DND-41 (cell line): ENCODE data around the gene ATG12.
"Not testable (repeated sequence)": the region's sequence is repeated elsewhere in the genome, so short reads cannot be mapped to it uniquely, and the experiment has no call there.

Experiments used
- ATAC-seq: fragments of 200-7000 bp; cut with Tn5 transposase; 3 replicates; pipeline ENCODE4 v1.9.1; 2021; ENCODE audit warnings: low read depth; ENCODE audit not compliant: insufficient read depth
- DNase-seq: peaks from one replicate; pipeline ENCODE4 v3.0.0-alpha.2; 2020
- H2AFZ ChIP-seq: 2 replicates; pipeline ENCODE4 v1.6.0; 2012; ENCODE audit warnings: low read depth, low read length
- H3K27ac ChIP-seq: 2 replicates; pipeline ENCODE4 v1.5.1; 2012; ENCODE audit warnings: low read length, inconsistent platforms
- H3K27me3 ChIP-seq: fragments of 200-600 bp; sonication (generic); 2 replicates; pipeline ENCODE4 v1.6.0; 2012; ENCODE audit warnings: low read length, mild to moderate bottlenecking, inconsistent platforms; ENCODE audit not compliant: insufficient read depth, poor library complexity
- H3K36me3 ChIP-seq: 2 replicates; pipeline ENCODE4 v1.5.1; 2012; ENCODE audit warnings: low read length, inconsistent platforms; ENCODE audit not compliant: insufficient read depth
- H3K4me1 ChIP-seq: 2 replicates; pipeline ENCODE4 v1.5.1; 2012; ENCODE audit warnings: mild to moderate bottlenecking, low read length; ENCODE audit not compliant: insufficient read depth
- H3K4me2 ChIP-seq: 2 replicates; pipeline ENCODE4 v1.6.0; 2012; ENCODE audit warnings: mild to moderate bottlenecking, moderate library complexity, low read length, inconsistent platforms; ENCODE audit not compliant: insufficient read depth
- H3K4me3 ChIP-seq, 2 experiments: fragments of 200-600 bp in 1 of 2; shearing (Covaris generic) in 1 of 2; 2 replicates each; pipeline ENCODE4 v1.5.1; 2012 to 2016; ENCODE audit warnings: inconsistent platforms in 2 of 2, low read length in 2 of 2, mild to moderate bottlenecking in 2 of 2, low read depth in 1 of 2, moderate library complexity in 1 of 2
- H3K79me2 ChIP-seq: 2 replicates; pipeline ENCODE4 v1.6.0; 2012; ENCODE audit warnings: low read length, inconsistent platforms; ENCODE audit not compliant: insufficient read depth
- H3K9ac ChIP-seq: 2 replicates; pipeline ENCODE4 v1.6.0; 2012; ENCODE audit warnings: low read depth, mild to moderate bottlenecking, inconsistent platforms, low read length, moderate library complexity
- H3K9me3 ChIP-seq: 2 replicates; pipeline ENCODE4 v1.5.1; 2012; ENCODE audit warnings: low read length, moderate library complexity, mild to moderate bottlenecking, inconsistent platforms; ENCODE audit not compliant: insufficient read depth, severe bottlenecking
- H4K20me1 ChIP-seq: 2 replicates; pipeline ENCODE4 v1.6.0; 2012; ENCODE audit warnings: low read length; ENCODE audit not compliant: insufficient read depth
- EZH2 ChIP-seq: IDR thresholded peaks from 3 replicates; pipeline ENCODE4 v1.6.1; 2012; ENCODE audit warnings: borderline replicate concordance, low read depth, mild to moderate bottlenecking, moderate library complexity, low read length, inconsistent platforms; ENCODE audit not compliant: severe bottlenecking
- TF ChIP-seq, protein P1 (sequence below): IDR thresholded peaks from 2 replicates; pipeline ENCODE4 v1.5.1; 2012; ENCODE audit warnings: borderline replicate concordance, low read length, moderate library complexity, mild to moderate bottlenecking; ENCODE audit not compliant: poor library complexity, severe bottlenecking; ENCODE audit errors: extremely low read depth

Gene ATG12

DNA sequence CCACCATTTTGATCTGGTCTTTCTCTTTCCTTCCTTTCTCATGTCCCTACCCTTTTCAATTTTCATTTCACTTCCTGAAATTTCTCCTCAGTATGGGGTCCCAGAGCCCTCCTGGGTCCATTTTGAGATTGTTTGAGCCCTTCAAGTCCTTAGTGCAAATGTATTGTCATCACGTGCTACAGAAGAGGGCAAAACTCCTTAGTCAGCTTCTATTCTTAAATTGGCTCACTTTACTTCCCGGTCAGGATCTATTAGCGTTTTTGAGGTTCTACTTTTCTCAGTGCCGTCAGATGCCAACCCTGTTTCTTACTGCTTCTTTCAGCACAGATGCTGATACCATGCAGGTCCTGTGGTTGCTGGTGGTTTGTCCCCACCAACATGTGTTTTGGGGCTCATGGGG is 5.9 kb downstream of the ATG12 start:
- Histone ChIP-seq H3K27ac (no peak overlapping the region), H2AFZ (no peak overlapping the region), H3K9me3 (no peaks in the 10 kb centered on the region), H3K4me1 (peaks cover 25% of the 10 kb centered on the region), H4K20me1 (peaks cover 18% of the 10 kb centered on the region), H3K4me3 (no peak overlapping the region), H3K36me3 (peaks cover 72% of the 10 kb centered on the region), H3K79me2 (peaks cover 38% of the 10 kb centered on the region), H3K4me2 (no peak overlapping the region), H3K27me3 (no peaks in the 10 kb centered on the region), H3K9ac (no peak overlapping the region)
- DNase-seq (no peak), ATAC-seq (no peak)
- TF ChIP-seq, protein P1, sequence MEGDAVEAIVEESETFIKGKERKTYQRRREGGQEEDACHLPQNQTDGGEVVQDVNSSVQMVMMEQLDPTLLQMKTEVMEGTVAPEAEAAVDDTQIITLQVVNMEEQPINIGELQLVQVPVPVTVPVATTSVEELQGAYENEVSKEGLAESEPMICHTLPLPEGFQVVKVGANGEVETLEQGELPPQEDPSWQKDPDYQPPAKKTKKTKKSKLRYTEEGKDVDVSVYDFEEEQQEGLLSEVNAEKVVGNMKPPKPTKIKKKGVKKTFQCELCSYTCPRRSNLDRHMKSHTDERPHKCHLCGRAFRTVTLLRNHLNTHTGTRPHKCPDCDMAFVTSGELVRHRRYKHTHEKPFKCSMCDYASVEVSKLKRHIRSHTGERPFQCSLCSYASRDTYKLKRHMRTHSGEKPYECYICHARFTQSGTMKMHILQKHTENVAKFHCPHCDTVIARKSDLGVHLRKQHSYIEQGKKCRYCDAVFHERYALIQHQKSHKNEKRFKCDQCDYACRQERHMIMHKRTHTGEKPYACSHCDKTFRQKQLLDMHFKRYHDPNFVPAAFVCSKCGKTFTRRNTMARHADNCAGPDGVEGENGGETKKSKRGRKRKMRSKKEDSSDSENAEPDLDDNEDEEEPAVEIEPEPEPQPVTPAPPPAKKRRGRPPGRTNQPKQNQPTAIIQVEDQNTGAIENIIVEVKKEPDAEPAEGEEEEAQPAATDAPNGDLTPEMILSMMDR: no peak
- no peak for TF ChIP-seq EZH2

DNA sequence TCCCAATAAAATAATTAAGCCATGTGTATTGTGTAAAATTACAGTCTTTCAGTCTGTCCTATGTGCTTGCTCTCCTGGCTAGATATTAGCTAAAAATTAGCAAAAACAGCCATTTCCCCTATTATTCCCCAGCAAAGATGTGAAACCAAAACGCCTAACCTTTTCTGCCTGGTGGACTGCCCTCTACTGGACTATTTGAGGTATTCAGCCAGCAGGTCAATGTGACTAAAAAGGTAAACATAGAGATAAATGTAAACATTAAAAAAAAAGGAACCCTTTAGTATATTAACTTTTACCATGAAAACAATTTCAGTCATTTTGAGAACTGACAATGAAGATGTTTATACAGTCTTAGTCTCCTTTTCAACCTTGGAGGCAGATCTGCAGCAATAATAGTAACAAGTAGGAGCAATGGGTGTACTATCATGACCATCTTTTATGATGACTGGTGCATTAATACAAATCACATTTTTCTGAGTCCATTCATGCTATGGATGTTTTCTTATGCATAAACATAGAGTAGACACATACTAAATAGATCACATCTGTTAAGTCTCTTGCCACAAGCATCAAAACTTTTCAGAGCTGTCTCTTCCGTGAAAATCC is 10.1 kb downstream of the ATG12 start:
- DNase-seq: peak; percentile 36
- Histone ChIP-seq H3K27me3 (no peaks in the 10 kb centered on the region), H3K4me2 (no peak overlapping the region), H3K36me3 (peaks cover 72% of the 10 kb centered on the region), H3K79me2 (0 out of 2 replicates have a peak, but pooled peaks cover under 1% of the 10 kb centered on the region), H2AFZ (no peak overlapping the region), H4K20me1 (no peaks in the 10 kb centered on the region), H3K9me3 (no peaks in the 10 kb centered on the region), H3K9ac (no peak overlapping the region), H3K4me1 (no peaks in the 10 kb centered on the region), H3K27ac (no peak overlapping the region), H3K4me3 (no peak overlapping the region)
- ATAC-seq: peak; percentile 74
- no peak for TF ChIP-seq EZH2
- TF ChIP-seq, protein P1: peak; percentile 77

DNA sequence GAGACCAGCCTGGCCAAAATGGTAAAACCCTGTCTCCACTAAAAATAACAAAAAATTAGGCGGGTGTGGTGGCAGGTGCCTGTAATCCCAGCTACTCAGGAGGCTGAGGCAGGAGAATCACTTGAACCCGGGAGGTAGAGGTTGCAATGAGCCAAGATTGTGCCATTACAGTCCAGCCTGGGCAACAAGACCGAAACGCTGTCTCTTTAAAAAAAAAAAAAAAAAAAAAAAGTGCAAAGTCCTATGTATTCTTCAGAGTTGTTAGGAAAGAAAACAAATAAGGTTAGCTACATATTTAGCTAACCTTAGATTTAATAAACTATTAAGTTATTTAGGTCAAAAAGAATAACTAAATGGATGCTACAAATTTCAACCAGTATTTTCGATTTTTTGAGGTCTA is 11.5 kb downstream of the ATG12 start:
- Histone ChIP-seq H3K9me3 (no peaks in the 10 kb centered on the region), H2AFZ (no peak overlapping the region), H3K79me2 (no peaks in the 10 kb centered on the region), H3K4me3 (no peak overlapping the region), H3K36me3 (peaks cover 58% of the 10 kb centered on the region), H3K9ac (no peak overlapping the region), H3K4me2 (no peak overlapping the region), H3K27ac (no peak overlapping the region), H3K27me3 (no peaks in the 10 kb centered on the region), H4K20me1 (no peaks in the 10 kb centered on the region), H3K4me1 (no peaks in the 10 kb centered on the region)
- ATAC-seq (no peak), DNase-seq (no peak)
- no peak for TF ChIP-seq EZH2
- TF ChIP-seq, protein P1: no peak

DNA sequence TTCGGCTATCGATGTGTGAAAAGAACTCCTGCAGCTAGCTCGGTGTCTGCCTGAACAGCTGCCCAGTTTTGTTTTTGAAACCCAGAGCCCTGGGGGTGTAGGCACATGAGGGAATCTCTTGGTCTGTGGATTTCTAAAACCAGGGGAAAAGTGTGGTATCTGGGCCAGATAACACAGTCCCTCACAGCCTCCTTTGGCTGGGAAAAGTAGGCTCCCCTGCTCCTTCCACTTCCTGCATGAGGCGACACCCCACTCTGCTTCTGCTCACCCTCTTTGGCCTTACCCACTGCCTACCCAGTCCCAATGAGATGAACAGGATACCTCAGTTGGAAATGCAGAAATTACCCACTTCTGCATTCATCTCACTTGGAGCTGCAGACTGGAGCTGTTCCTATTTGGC is 15.4 kb downstream of the ATG12 start:
- ATAC-seq: peak; percentile 12; the same call in 1 of the 3 replicates
- no peak overlapping the region for H3K27ac ChIP-seq

DNA sequence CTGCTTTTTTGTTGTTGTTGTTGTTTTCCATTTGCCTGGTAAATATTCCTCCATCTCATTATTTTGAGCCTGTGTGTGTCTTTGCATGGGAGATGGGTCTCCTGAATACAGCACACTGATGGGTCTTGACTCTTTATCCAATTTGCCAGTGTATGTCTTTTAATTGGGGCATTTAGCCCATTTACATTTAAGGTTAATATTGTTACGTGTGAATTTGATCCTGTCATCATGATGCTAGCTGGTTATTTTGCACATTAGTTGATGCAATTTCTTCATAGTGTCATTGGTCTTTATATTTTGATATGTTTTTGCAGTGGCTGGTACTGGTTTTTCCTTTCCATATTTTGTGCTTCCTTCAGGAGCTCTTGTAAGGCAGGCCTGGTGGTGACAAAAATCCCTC is 16.4 kb downstream of the ATG12 start:
- not testable (repeated sequence) for H3K27me3 ChIP-seq, ATAC-seq

More for the DNA sequence above, 15.4 kb downstream of the ATG12 start:
- Histone ChIP-seq H2AFZ (no peak overlapping the region), H3K9ac (no peak overlapping the region), H3K4me1 (no peaks in the 10 kb centered on the region), H3K4me2 (no peak overlapping the region), H3K4me3 (no peak overlapping the region), H3K9me3 (no peaks in the 10 kb centered on the region), H3K27me3 (no peaks in the 10 kb centered on the region), H4K20me1 (no peaks in the 10 kb centered on the region), H3K79me2 (no peaks in the 10 kb centered on the region), H3K36me3 (peaks cover 26% of the 10 kb centered on the region)
- TF ChIP-seq EZH2: no peak
- TF ChIP-seq, protein P1: no peak
- DNase-seq: no peak

More for the DNA sequence above, 16.4 kb downstream of the ATG12 start:
- not testable (repeated sequence) for DNase-seq, H3K4me1 ChIP-seq, H3K4me2 ChIP-seq, H4K20me1 ChIP-seq, H3K79me2 ChIP-seq, H3K9me3 ChIP-seq, H3K27ac ChIP-seq, H2AFZ ChIP-seq, H3K9ac ChIP-seq, H3K4me3 ChIP-seq
- peaks cover 17% of the 10 kb centered on the region; the same call in 1 of the 2 replicates for H3K36me3 ChIP-seq
